SK-N-SH treated with all-trans-retinoic acid at 6 μM for 48 hours (cell line): Measurements from ENCODE around the gene SLC9A7.

ENCODE experiments used
- ATAC-seq: fragments of 200-7000 bp; cut with Tn5 transposase; 3 replicates; pipeline ENCODE4 v1.9.1; 2020; ENCODE audit warnings: mild to moderate bottlenecking, moderate library complexity
- ARNTL ChIP-seq: fragments of 450-650 bp; formaldehyde crosslinking; IDR thresholded peaks from 2 replicates; pipeline ENCODE4 v1.5.0; 2020; ENCODE audit warnings: low read depth, mild to moderate bottlenecking, moderate library complexity, borderline replicate concordance
- BACH2 ChIP-seq: fragments of 250-450 bp; sonication (Bioruptor Pico); IDR thresholded peaks from 2 replicates; pipeline ENCODE4 v1.9.0; 2021; ENCODE audit warnings: mild to moderate bottlenecking, borderline replicate concordance
- CREB5 ChIP-seq: fragments of 250-450 bp; sonication (Bioruptor Pico); IDR thresholded peaks from 2 replicates; pipeline ENCODE4 v1.5.1; 2020; ENCODE audit warnings: low read depth, mild to moderate bottlenecking, moderate library complexity
- CSDC2 ChIP-seq: fragments of 250-450 bp; sonication (Bioruptor Pico); IDR thresholded peaks from 2 replicates; pipeline ENCODE4 v1.5.0; 2020; ENCODE audit warnings: mild to moderate bottlenecking, moderate library complexity
- CSRNP3 ChIP-seq: fragments of 250-450 bp; sonication (Bioruptor Pico); IDR thresholded peaks from 2 replicates; pipeline ENCODE4 v1.5.1; 2021; ENCODE audit warnings: mild to moderate bottlenecking, moderate library complexity
- ESRRG ChIP-seq: fragments of 250-450 bp; sonication (Bioruptor Pico); IDR thresholded peaks from 2 replicates; pipeline ENCODE4 v1.6.1; 2021; ENCODE audit warnings: mild to moderate bottlenecking
- GLIS3 ChIP-seq: fragments of 250-450 bp; sonication (Bioruptor Pico); IDR thresholded peaks from 2 replicates; pipeline ENCODE4 v1.5.0; 2020; ENCODE audit warnings: mild to moderate bottlenecking, moderate library complexity
- ISL1 ChIP-seq: fragments of 250-450 bp; sonication (Bioruptor Pico); IDR thresholded peaks from 2 replicates; pipeline ENCODE4 v2.1.2; 2022; ENCODE audit warnings: mild to moderate bottlenecking, moderate library complexity
- OSR1 ChIP-seq: fragments of 250-450 bp; sonication (Bioruptor Pico); IDR thresholded peaks from 2 replicates; pipeline ENCODE4 v1.8.0; 2022; ENCODE audit warnings: moderate library complexity, mild to moderate bottlenecking, inconsistent platforms
- PATZ1 ChIP-seq: fragments of 250-450 bp; sonication (Bioruptor Pico); IDR thresholded peaks from 2 replicates; pipeline ENCODE4 v1.8.0; 2020; ENCODE audit warnings: mild to moderate bottlenecking, moderate library complexity, borderline replicate concordance
- RARB ChIP-seq: fragments of 250-450 bp; sonication (Bioruptor Pico); IDR thresholded peaks from 2 replicates; pipeline ENCODE4 v1.8.0; 2021; ENCODE audit warnings: mild to moderate bottlenecking, moderate library complexity
- SNAI2 ChIP-seq: fragments of 250-450 bp; sonication (Bioruptor Pico); IDR thresholded peaks from 2 replicates; pipeline ENCODE4 v1.5.0; 2020; ENCODE audit warnings: mild to moderate bottlenecking, moderate library complexity
- TCF4 ChIP-seq: fragments of 250-450 bp; sonication (Bioruptor Pico); IDR thresholded peaks from 2 replicates; pipeline ENCODE4 v1.8.0; 2021; ENCODE audit warnings: mild to moderate bottlenecking, moderate library complexity, borderline replicate concordance
- TOX ChIP-seq: fragments of 250-450 bp; sonication (Bioruptor Pico); IDR thresholded peaks from 2 replicates; pipeline ENCODE4 v1.8.0; 2021; ENCODE audit warnings: mild to moderate bottlenecking, moderate library complexity, borderline replicate concordance
- TSHZ2 ChIP-seq: fragments of 250-450 bp; sonication (Bioruptor Pico); IDR thresholded peaks from 2 replicates; pipeline ENCODE4 v1.5.0; 2020; ENCODE audit warnings: mild to moderate bottlenecking, moderate library complexity
- ZC3H10 ChIP-seq: fragments of 250-450 bp; sonication (Bioruptor Pico); IDR thresholded peaks from 2 replicates; pipeline ENCODE4 v1.5.1; 2021; ENCODE audit warnings: mild to moderate bottlenecking, moderate library complexity
- ZFP30 ChIP-seq: fragments of 450-650 bp; formaldehyde crosslinking; IDR thresholded peaks from 2 replicates; pipeline ENCODE4 v1.5.0; 2022; ENCODE audit warnings: mild to moderate bottlenecking, moderate library complexity
- ZNF565 ChIP-seq: fragments of 450-650 bp; formaldehyde crosslinking; conservative IDR thresholded peaks from 2 replicates; pipeline ENCODE4 v1.5.0; 2020; ENCODE audit warnings: low read depth, mild to moderate bottlenecking, moderate library complexity
- ZNF70 ChIP-seq: fragments of 450-650 bp; formaldehyde crosslinking; IDR thresholded peaks from 2 replicates; pipeline ENCODE4 v1.5.0; 2020; ENCODE audit warnings: mild to moderate bottlenecking, moderate library complexity
- ZNF8 ChIP-seq: fragments of 450-650 bp; formaldehyde crosslinking; IDR thresholded peaks from 2 replicates; pipeline ENCODE4 v1.5.0; 2020; ENCODE audit warnings: mild to moderate bottlenecking, moderate library complexity

SLC9A7 gene

DNA sequence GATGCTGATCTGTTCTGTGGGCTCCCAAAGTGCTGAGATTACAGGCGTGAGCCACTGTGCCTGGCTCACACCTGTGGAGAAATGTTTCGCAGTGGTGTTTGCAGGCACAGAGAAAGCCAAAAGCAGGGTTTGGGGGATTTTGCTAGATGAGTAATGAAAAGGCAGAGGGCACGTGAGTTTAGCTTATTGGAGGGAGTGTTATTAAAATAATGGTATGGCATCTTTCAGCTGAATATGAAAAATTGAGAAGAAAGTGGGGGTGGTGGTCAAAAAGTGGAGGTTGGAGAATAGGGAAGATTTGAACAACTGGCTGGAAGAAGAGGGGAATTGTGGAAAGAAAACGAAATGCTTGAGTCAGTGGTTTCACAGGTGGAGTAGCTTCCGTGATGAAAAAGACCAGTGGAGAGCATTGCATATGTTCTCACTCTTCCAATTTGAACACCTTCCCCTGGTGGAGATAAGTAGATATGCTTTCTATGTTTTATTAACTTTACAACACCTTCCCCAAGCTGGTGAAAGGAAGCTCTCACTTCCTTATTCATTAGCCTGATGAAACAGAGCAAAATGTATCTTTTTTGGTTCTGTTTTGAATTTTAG, 186.5 kb downstream of the SLC9A7 start:
- TF ChIP-seq SNAI2 (CRISPR knock-in tag) (no peak), CSDC2 (CRISPR knock-in tag) (no peak), ESRRG (no peak), ZC3H10 (CRISPR knock-in tag) (no peak), OSR1 (no peak), ISL1 (CRISPR knock-in tag) (no peak)
- TF ChIP-seq, all 23 proteins: peak for 0
- ATAC-seq: no peak

DNA sequence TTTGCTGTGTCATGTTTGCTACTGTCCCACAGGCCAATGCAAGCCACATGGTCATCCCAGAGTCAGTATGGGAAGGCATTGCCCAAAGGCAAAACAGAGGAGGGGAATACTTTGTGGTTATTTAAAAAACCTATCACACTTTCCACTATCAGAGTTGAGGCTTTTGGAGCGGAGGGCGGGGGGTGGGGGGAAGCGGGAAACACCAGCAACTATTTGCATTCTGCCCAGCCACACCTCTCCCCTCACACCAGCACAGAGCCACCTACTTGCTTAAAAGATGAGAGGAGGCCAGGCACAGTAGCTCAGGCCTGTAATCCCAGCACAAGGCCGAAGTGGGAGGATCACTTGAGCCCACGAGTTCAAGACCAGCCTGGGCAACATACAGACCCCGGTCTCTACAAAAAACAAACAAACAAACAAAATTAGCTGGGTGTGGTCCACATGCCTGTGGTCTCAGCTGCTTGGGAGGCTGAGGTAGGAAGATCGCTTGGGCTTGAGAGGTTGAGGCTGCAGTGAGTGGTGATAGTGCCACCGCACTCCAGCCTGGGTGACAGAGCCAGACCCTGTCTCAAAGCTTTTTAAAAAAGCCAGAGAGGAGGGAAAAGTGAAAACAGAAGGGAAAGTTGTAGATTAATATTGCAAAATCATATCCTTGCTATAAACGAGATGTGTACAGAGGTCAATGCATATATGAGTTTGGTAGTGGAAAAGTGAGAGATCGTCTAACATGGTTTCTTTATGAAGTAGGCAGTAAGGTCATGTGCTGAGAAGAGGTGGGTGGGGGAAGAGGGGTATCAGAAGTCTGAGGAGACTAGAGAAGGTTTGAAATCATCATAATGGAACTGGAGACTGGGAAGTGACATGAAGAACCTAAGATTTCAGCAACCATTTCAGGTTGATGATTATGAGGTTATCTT, 187.2 kb downstream of the SLC9A7 start:
- TF ChIP-seq TCF4 (CRISPR knock-in tag): no peak
- no peak for TF ChIP-seq ZFP30 (CRISPR knock-in tag)
- no peak for TF ChIP-seq RARB (CRISPR knock-in tag)
- no peak for TF ChIP-seq ESRRG
- TF ChIP-seq, all 23 proteins: peak for 0
- no peak for ATAC-seq

- TF ChIP-seq TSHZ2: no peak
- TF ChIP-seq ZNF8 (CRISPR knock-in tag): no peak
- TF ChIP-seq CREB5: no peak
- TF ChIP-seq BACH2 (CRISPR knock-in tag): no peak
- TF ChIP-seq CSDC2 (CRISPR knock-in tag): no peak
- no peak for TF ChIP-seq ZNF70 (CRISPR knock-in tag)
- TF ChIP-seq ISL1 (CRISPR knock-in tag): no peak
- TF ChIP-seq RARB (CRISPR knock-in tag): no peak
- TF ChIP-seq PATZ1 (CRISPR knock-in tag): no peak
- no peak for TF ChIP-seq CSRNP3
- no peak for TF ChIP-seq ARNTL (CRISPR knock-in tag)
- TF ChIP-seq ZNF565 (CRISPR knock-in tag): no peak
- no peak for TF ChIP-seq GLIS3 (CRISPR knock-in tag)
- no peak for TF ChIP-seq TOX (CRISPR knock-in tag)
- ATAC-seq: no peak
Observed at GRCh38 chrX:46569621-46570020, 189.3 kb downstream of the SLC9A7 start.

GRCh38 chrX:46567388-46567787, 191.5 kb downstream of the SLC9A7 start:
- ATAC-seq: no peak
- TF ChIP-seq PATZ1 (CRISPR knock-in tag) (no peak), ZNF8 (CRISPR knock-in tag) (no peak), TCF4 (CRISPR knock-in tag) (no peak), ZFP30 (CRISPR knock-in tag) (no peak), TSHZ2 (no peak), ISL1 (CRISPR knock-in tag) (no peak)
